Smooth muscle cell (in vitro differentiated cells): ENCODE data around the gene RBM46. TPM values are rescaled to one million over a fixed set of nuclear protein-coding genes. Genes with fewer than 3 reads are reported as not detected.

ENCODE experiments used
- DNase-seq: peaks from one replicate; lab custom pipeline; 2025; ENCODE audit not compliant: unreplicated experiment; lab: John Stamatoyannopoulos, UW
- H2AFZ ChIP-seq: fragments of 200-600 bp; sonication (generic); 2 replicates; pipeline ENCODE4 v1.6.0; 2016; ENCODE audit warnings: antibody characterized with exemption, low read depth, mild to moderate bottlenecking
- H3F3A ChIP-seq: fragments of 200-600 bp; sonication (generic); 2 replicates; pipeline ENCODE4 v1.6.0; 2017; ENCODE audit warnings: antibody characterized with exemption, low read depth
- H3K27ac ChIP-seq: fragments of 200-600 bp; sonication (generic); 2 replicates; pipeline ENCODE4 v1.5.1; 2016; ENCODE audit warnings: low read depth, mild to moderate bottlenecking
- H3K27me3 ChIP-seq: fragments of 200-600 bp; sonication (generic); 2 replicates; pipeline ENCODE4 v1.6.1; 2016; ENCODE audit warnings: low read depth, mild to moderate bottlenecking
- H3K36me3 ChIP-seq: fragments of 200-600 bp; sonication (generic); 2 replicates; pipeline ENCODE4 v1.5.1; 2016; ENCODE audit warnings: low read depth
- H3K4me1 ChIP-seq: fragments of 200-600 bp; sonication (generic); 2 replicates; pipeline ENCODE4 v1.5.1; 2016; ENCODE audit warnings: low read depth
- H3K4me2 ChIP-seq: fragments of 200-600 bp; sonication (generic); 2 replicates; pipeline ENCODE4 v1.6.0; 2016; ENCODE audit warnings: mild to moderate bottlenecking
- H3K4me3 ChIP-seq: fragments of 200-600 bp; sonication (generic); 2 replicates; pipeline ENCODE4 v1.5.1; 2016; ENCODE audit warnings: mild to moderate bottlenecking
- H3K79me2 ChIP-seq: fragments of 200-600 bp; sonication (generic); 2 replicates; pipeline ENCODE4 v1.6.0; 2016; ENCODE audit warnings: low read depth, mild to moderate bottlenecking
- H3K9ac ChIP-seq: fragments of 200-600 bp; sonication (generic); 2 replicates; pipeline ENCODE4 v1.6.0; 2016; ENCODE audit warnings: low read depth
- H3K9me3 ChIP-seq: fragments of 200-600 bp; sonication (generic); replicated peaks from 2 replicates; pipeline ENCODE4 v1.5.1; 2016; ENCODE audit warnings: low read depth
- H4K20me1 ChIP-seq: fragments of 200-600 bp; sonication (generic); 2 replicates; pipeline ENCODE4 v1.6.0; 2016; ENCODE audit warnings: low read depth
- WGBS: methylation state at CpG from one replicate; pipeline ENCODE4 v1.1.7; 2016; ENCODE audit warnings: low lambda C conversion rate; 5-methylcytosine and 5-hydroxymethylcytosine counted together
- polyA plus RNA-seq: library from polyadenylated mRNA; unstranded; fragments of >200 nt; fragmentation: Nextera tagmentation; extraction: Ambion mirVana; gene quantifications from 2 replicates; pipeline ENCODE4 v1.2.1, GENCODE V29; 2016
- total RNA-seq: library from RNA; depleted of rRNA; stranded (reverse); fragments of >200 nt; gene quantifications from 2 replicates; pipeline ENCODE4 v1.2.3, GENCODE V29; 2014
- TF ChIP-seq, protein P1 (sequence below): fragments of 200-600 bp; sonication (generic); IDR thresholded peaks from 2 replicates; pipeline ENCODE4 v1.5.1; 2017; ENCODE audit warnings: borderline replicate concordance, mild to moderate bottlenecking, antibody characterized with exemption; ENCODE audit not compliant: insufficient read depth, poor library complexity, severe bottlenecking

RBM46 gene
- total and polyA plus RNA-seq, 2 experiments from 2014 or later = not detected

DNA sequence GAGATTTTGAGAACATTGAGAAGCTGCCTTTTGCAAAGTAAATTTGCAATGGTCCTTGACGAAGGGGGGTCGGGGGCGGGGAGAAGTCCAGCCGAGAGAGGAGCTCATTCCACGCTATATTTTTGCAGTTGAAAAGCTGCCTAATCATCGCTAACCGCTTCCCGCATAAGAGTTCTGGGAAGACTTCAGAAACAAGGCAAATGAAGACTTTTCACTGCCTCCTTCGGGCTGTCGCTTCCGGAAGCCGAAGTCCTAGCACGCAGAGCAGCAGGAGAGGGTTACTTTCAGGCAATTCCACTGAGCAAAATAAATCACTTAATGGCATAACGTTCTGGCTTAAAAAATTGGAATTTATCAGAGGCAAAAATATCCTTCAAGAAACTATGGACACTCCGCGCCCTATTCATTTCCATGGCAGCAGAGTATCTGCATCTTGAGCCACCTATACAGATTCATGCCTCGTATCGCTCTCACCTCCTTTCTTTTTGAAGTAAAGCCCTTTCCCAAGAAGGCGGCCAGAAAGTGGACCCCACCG is 39.9 kb upstream of the RBM46 start:
- H3K79me2 ChIP-seq = no peaks in the 10 kb centered on the region
- no peaks in the 10 kb centered on the region for H3K9me3 ChIP-seq
- no peaks in the 10 kb centered on the region for H4K20me1 ChIP-seq
- H3F3A ChIP-seq = no peaks in the 10 kb centered on the region
- H3K4me3 ChIP-seq = peak overlapping the region; percentile 30
- TF ChIP-seq, protein P1, sequence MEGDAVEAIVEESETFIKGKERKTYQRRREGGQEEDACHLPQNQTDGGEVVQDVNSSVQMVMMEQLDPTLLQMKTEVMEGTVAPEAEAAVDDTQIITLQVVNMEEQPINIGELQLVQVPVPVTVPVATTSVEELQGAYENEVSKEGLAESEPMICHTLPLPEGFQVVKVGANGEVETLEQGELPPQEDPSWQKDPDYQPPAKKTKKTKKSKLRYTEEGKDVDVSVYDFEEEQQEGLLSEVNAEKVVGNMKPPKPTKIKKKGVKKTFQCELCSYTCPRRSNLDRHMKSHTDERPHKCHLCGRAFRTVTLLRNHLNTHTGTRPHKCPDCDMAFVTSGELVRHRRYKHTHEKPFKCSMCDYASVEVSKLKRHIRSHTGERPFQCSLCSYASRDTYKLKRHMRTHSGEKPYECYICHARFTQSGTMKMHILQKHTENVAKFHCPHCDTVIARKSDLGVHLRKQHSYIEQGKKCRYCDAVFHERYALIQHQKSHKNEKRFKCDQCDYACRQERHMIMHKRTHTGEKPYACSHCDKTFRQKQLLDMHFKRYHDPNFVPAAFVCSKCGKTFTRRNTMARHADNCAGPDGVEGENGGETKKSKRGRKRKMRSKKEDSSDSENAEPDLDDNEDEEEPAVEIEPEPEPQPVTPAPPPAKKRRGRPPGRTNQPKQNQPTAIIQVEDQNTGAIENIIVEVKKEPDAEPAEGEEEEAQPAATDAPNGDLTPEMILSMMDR = no peak
- DNase-seq = no peak
- peaks cover 32% of the 10 kb centered on the region for H3K4me1 ChIP-seq
- WGBS = 6% methylated on average over 20 of the region's 20 CpGs
- H3K9ac ChIP-seq = no peak overlapping the region
- no peaks in the 10 kb centered on the region for H3K36me3 ChIP-seq
- H2AFZ ChIP-seq = no peak overlapping the region
- peaks cover 77% of the 10 kb centered on the region for H3K27me3 ChIP-seq
- no peak overlapping the region for H3K27ac ChIP-seq
- peak overlapping the region; percentile 86 for H3K4me2 ChIP-seq

DNA sequence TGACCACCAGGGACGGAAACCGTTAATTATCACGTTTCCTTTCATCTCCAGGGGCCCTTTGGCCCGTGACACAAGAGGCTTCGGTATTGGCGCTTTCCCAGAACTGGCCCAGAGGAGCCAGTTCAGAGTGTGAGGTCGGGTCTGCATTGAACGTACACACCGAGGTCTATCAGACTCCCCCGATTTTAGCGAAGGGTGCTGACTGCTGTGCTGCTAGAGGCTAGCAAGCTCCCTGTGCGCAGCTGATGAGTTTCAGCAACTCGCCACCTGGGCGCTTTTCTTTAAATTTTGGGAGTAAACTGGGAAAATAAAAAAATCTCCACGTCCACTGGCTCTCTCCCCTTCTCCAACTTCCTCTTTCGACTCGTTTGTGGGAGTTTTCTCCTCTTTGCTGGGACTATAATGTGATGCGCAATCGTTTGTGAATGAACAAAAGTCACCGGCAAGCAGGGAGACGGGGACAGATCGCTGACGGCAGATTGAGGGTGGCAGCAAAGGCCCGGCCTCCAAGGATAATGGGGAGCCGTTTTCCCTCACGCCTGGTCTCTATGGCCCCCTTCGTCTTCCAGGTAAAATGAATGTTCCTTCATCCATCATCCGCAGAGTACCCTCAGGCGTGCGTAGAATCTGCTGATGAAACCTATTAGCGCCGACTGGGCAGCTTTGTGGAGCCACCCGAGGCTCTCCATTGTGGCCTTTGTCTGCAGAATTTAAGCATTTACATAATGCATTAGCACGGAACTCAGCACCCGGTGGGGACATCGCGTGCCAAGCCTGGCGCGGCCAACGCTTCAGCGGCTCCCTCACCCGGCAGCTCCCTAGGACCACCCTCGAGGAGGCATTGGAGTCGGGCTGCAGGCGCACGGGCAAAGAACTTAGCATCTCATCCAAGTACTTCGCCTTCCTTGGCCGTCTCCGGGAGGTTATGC is 38.9 kb upstream of the RBM46 start:
- Histone ChIP-seq H3K27ac (no peak overlapping the region), H3K4me3 (peak overlapping the region; percentile 30), H3K9ac (no peak overlapping the region), H3K4me2 (peak overlapping the region; percentile 86), H3K79me2 (no peaks in the 10 kb centered on the region), H3K36me3 (no peaks in the 10 kb centered on the region), H2AFZ (no peak overlapping the region), H4K20me1 (no peaks in the 10 kb centered on the region), H3K9me3 (no peaks in the 10 kb centered on the region), H3K4me1 (peaks cover 32% of the 10 kb centered on the region), H3F3A (no peaks in the 10 kb centered on the region), H3K27me3 (peaks cover 87% of the 10 kb centered on the region)
- TF ChIP-seq, protein P1 = no peak
- WGBS = 1% methylated on average over 49 of the region's 49 CpGs
- no peak for DNase-seq

DNA sequence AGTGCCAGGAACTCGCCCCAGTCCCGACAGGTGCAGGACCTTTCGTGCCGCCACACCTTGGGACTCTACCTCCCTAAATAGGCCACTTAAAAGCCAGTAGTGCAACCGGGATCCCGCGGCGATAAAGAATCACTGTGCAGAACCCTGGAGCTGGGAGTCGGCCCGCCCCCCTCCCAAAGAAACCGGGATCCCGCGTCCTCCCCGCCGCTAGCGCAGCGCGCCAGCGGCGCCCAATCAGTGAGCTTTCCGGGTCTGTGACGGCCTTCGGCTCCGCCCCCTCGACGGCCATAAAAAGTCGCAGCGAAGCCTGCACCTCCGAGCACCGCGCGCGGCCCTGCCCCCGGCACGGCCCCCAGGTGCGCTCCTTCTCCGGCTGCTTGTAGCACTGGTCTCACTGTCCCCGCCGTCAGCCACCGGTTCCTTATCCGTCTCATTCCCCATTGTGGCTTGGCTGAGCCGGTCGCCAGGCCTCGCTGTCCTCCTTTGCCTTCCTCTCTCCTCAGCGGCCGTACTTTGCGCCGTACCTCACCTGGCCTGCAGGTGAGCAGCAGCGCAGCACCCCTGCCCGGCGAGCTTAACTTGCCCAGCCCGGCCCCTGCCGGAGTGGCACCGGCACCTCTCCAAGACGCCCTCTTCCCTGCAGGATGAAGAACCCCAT is 37.3 kb upstream of the RBM46 start, which contains the start of gene LRAT:
LRAT (plus strand) TSS at position 318 of the 658 bp plus-strand sequence; CDS start at position 645, 327 bp downstream.
- no peak within 1 kb of the TSS for H3K27ac ChIP-seq
- peak within 1 kb of the TSS; percentile 86 for H3K4me2 ChIP-seq
- no peaks in the 10 kb centered on the region for H3F3A ChIP-seq
- H3K9me3 ChIP-seq = no peaks in the 10 kb centered on the region
- H3K4me1 ChIP-seq = peaks cover 32% of the 10 kb centered on the region
- no peaks in the 10 kb centered on the region for H4K20me1 ChIP-seq
- peaks cover 100% of the 10 kb centered on the region for H3K27me3 ChIP-seq
- TF ChIP-seq, protein P1 = no peak
- under 1% methylated on average over 52 of the region's 55 CpGs for WGBS
- no peaks in the 10 kb centered on the region for H3K79me2 ChIP-seq
- no peaks in the 10 kb centered on the region for H3K36me3 ChIP-seq
- peak within 1 kb of the TSS; percentile 68 for H2AFZ ChIP-seq
- H3K4me3 ChIP-seq = peak within 1 kb of the TSS; percentile 52
- no peak for DNase-seq
- H3K9ac ChIP-seq = no peak within 1 kb of the TSS
